Left ventricle myocardium superior (tissue), 1 donor: ENCODE data around the gene RIMBP2. TPM values are rescaled to one million over a fixed set of nuclear protein-coding genes. Genes with fewer than 3 reads are reported as not detected.

ENCODE experiments used
- ATAC-seq: fragments of 200-7000 bp; cut with Tn5 transposase; one replicate; pipeline ENCODE4 v1.9.1; 2020; ENCODE audit warnings: mild to moderate bottlenecking, moderate library complexity
- DNase-seq: peaks from one replicate; pipeline ENCODE4 v3.0.0-alpha.2; 2020
- intact Hi-C: fragments of 100-400 bp; cut with micrococcal nuclease; formaldehyde crosslinking; loops from one replicate; pipeline ENCODE4 v1.11.0; 2022
- total RNA-seq: library from RNA; stranded (reverse); fragmentation: NEBNext Ultra II Directional; extraction: Animal tissue kit (Norgen Biotek cat#: 25700); gene quantifications from one replicate; pipeline ENCODE4 v1.2.1, GENCODE V29; 2021
- donor health status: DM: no; HTN: yes; CAD: no; lungs with severe emphysema.

The RIMBP2 gene
- total RNA-seq, 1 donor from 2014 or later, result 0.40 TPM

DNA sequence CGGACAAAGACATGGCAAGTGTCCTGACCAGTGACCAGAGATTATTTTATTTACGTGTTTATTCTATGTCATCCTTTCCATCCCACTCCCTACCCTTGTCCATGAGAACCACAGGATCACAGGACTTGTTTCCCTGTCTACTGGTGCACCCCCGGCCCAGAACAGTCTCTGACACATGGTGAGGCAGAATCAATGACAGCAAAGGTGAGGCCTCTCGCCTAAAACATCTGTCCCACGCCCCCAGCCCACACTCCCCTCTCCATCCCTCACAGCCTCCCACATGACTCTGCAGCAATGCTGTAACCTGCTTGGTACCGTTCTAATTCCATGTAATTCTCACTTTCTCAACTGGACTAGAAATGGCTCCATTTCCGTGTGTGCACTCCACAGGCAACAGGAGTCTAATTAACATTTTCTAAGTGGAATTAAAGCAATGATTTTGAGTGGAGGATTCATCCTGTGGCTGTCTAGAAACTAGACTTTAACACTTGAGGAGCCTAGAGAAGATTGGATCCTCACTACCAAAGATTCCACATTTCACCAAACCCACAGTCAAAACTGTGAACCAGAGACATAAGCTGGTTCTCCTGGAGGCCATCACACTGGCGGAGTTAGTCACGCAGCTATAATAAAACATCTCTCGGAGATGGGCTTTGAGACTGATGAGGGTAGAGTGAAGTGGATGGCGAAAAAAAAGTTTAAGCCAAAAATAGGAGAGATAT lies 228.3 kb downstream of the RIMBP2 start:
- no peak for DNase-seq
- intact Hi-C loops, result no loop called here
- ATAC-seq, result no peak

DNA sequence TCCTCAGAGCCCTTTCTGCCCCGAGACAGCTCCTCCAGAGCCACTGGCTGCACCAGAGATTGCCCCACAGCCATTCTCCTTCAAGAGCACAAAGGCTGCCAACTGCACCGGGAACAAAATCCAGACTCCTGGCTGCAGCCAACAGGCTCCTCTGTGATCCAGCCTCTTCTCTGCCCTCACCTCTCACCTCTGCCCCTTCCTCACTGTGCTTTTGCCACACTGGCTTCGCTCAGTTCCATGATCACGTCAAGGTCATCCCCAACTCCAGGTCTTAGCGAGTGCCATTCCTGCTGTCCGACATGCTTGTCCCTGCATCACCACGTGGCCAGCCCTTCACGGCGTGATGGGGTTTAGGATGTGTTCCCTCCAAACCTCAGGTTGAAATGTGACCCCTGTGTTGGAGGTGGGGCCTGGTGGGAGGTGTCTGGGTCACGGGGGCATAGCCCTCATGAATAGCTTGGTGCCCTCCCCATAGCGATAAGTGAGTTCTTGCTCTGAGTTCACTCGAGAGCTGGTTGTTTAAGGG lies 229.1 kb downstream of the RIMBP2 start:
- DNase-seq, result no peak
- intact Hi-C loops, result no loop called here
- no peak for ATAC-seq

DNA sequence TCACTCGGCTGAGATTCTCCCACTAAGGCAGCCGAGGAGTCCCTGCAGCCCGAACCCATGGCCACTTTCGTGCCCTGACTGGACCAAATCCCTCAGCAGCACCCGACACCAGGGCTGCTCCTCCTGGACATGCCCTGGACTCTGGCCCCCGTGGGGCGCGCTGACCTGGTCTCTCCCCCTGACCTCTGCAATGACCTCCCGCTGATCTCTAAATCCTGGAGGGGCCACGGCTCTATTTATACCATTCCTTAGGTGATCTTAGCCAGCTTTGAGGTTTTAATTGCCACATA lies 230.0 kb downstream of the RIMBP2 start:
- ATAC-seq, result no peak
- intact Hi-C loops, result no loop called here
- no peak for DNase-seq

DNA sequence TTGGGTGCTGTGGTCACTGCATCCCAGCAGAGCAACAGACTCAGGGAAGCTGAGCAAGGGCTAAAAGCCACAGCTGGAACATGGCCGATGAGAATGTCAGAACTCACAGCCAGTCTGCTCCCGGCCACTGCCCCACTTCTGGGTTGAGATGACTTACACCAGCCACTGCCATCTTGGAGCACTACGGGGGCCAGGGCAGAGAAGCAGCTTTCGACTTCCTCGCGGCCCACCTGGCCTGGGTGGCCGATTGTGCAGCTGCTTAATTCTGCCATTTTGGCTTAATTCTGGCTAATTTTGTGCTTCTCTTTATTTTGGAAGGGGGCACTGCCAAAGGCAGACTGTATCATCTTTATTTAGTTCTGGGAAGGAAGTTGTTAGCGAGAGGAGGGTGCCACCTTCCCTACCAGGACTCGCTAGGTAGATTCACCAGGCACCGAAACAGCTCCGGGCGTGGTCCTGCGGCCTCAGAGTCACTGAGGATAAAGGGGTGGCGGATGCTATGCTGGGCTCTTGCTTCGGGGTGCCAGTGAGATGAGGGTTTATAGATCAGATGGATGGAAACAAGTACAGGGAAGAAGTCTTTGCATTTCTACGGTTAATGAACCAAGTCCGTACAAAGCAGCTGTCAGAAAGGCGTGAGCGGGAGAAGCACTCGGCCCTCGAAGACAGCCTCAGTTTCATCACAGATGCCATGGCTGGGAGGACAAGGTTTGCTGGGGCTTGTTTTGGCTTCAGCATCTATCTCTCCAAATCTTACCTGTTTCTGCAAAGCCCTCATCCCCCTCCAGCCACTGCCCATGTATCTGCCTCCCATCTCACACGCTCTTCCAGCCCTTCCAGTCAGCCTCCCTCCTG lies 230.6 kb downstream of the RIMBP2 start:
- ATAC-seq (no peak), DNase-seq (no peak)
- intact Hi-C loops, result no loop called here

DNA sequence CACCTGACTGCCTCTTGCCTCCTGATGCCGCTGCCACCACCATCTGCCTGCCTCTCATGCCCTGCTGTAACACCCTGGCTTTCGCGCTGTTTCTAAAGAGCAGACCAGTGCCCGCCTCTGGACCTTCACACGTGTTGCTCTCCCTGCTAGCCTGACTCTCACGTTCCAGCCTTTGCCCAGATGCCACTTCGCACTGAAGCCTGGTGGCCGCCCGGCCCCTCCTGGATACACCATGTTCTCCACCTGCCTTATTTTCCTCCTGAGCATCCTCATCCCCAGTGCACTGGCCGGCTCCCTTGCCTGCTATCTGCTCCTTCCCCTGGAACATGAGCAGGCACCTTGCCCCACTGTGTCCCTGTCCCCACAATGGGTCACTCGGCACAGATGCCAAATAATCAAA lies 231.9 kb downstream of the RIMBP2 start:
- intact Hi-C loops, result no loop called here
- ATAC-seq (no peak), DNase-seq (no peak)

DNA sequence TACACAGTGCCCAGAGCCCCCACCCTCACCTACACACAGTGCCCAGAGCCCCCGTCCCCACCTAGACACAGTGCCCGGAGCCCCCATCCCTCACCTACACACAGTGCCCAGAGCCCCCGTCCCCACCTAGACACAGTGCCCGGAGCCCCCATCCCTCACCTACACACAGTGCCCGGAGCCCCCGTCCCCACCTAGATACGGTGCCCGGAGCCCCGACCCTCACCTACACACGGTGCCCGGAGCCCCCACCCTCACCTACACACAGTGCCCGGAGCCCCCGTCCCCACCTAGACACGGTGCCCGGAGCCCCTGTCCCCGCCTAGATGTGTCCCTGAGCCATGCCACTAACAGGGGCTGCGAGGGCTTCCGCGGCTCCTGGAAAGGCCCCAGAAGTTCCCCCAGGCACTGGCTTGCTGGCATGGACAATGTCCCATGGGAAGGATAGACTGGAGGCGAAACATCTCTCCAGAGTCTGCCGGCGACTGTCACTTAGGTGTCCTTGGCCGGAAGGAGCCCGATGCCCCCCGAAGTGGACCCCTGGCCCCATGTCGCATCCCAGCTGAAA lies 232.4 kb downstream of the RIMBP2 start:
- ATAC-seq (no peak), DNase-seq (no peak)
- intact Hi-C loops, result no loop called here

DNA sequence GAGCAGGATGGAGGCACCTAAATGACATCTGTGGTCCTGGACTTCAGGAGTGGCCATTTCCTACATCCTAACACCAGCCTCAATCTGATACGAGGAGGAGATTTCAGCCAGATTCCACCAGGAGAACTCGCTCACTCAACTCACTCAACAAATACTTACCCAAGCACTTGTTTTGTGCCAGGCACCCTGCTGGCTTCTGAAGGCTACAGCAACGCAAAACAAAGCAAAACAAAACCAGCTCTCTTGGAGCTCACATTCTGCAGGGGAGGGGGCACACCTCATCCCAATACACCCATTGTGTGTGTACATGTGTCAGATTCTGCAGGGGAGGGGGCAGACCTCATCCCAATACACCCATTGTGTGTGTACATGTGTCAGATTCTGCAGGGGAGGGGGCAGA lies 233.7 kb downstream of the RIMBP2 start:
- no peak for DNase-seq
- no peak for ATAC-seq
- intact Hi-C loops, result no loop called here

DNA sequence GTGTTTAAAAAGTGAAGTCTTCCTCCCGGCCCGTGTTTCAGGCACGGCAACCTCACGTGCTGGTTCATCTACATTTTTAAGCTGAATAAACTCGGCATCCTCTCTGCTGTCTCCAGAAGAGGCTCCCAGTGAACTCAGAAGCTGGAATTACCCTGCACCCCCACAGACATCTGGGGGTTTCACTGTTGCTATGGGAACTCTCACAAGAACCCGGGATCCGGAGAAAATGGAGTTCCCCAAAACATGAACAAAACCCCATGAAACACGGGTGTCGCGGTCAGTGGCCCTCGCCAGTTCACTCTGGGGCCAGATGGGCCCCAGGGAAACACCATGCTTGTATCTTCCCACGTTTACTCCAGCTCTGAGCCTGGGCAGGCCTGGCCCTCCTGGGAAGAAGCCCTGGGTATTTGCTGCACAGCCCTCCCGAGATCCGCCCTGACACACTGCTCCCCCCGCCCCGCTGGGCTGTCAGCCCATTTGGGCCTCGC lies 234.7 kb downstream of the RIMBP2 start:
- no peak for ATAC-seq
- intact Hi-C loops, result no loop called here
- no peak for DNase-seq

DNA sequence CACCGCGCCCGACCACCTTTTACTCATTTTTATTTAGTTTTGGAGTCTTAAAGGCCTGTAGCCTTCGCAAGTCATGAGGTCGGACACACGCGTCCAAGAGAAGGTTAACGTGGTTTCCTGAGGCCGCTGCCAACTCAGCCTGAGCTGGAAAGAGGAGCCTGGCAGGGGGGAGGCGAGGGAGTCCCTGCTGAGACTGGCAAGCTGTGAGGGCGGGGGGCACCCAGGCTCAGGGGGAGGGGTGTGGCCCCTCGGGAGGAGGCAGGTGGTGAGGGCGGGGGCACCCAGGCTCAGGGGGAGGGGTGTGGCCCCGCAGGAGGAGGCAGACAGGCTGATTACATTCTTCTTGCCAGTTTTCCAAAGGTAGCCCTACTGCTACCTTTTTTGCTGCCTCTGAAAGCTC lies 235.2 kb downstream of the RIMBP2 start:
- no peak for DNase-seq
- intact Hi-C loops, result no loop called here

DNA sequence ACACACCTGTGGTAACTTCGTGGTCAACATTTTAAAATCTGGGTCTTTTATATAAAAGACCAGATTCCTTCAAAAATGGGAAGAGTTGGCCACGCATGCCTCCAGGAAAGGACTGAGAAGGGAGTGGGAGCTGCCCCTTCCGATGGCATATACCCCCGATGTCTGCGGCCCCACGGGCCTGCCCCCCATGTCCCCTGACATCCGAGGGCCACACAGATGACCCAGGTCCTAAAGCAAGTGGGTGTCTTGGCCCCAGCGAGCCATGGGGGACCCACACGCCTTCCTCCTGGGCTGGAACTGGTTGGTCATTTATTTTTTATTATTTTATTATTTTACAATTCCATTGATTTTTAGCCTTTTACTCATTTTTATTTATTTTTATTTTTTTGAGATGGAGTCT lies 235.9 kb downstream of the RIMBP2 start:
- intact Hi-C loops, result no loop called here
- DNase-seq, result no peak
- ATAC-seq, result no peak

More for the DNA sequence above, 235.2 kb downstream of the RIMBP2 start:
- no peak for ATAC-seq

DNA sequence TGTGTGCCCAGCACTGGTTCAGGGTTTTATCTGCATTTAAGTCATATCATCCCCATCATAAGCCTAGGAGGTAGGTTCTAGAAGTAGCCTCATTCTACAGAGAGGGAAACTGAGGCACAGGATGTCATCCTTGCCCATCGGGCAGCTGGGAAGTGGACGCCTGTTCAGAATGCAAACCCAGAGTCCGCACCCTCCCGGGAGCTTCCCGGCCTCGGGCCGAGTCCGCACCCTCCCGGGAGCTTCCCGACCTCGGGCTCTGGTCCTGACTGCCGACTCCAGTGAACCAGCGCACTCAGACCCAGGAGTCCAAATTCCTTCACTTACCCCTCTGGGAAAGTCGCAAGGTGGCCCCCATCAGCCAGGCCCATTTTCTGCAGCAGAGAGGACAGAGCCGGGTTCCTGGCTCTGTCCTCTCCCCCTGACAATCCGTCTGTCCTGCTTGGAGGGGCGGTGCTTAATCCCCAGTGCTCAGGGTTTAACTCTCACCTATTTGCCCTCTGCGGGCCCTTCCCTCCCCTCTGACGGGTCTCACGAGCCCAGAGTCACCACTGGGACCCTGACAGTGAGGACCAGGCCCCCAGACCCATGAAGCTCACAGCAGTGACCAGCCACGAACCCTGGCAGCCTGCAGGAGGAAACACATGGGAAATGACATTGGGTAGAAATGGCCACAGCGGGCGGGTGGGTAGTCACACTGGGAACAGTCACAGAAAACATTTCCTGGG lies 236.5 kb downstream of the RIMBP2 start:
- DNase-seq, result no peak
- ATAC-seq, result no peak
- intact Hi-C loops, result no loop called here

DNA sequence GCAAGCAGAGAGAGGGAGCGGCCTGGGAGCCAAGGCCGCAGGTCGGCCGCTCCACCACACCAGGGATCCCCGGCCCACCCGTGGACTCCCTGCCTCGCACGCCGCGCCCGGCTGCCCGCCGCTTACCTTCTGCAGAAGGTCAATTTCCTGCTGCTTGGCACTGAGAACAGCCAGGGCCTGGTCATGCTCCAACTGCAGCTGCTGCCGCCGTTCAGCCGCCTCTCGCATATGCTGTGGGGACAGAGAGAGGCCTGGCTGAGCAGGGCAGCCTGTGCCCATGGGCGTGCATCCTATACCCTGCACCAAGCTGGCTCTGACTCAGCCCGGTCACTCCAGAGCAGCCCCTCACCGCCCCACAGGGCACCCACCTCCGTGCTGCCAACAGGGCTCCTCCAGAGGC lies 237.3 kb downstream of the RIMBP2 start:
- DNase-seq (no peak), ATAC-seq (no peak)

DNA sequence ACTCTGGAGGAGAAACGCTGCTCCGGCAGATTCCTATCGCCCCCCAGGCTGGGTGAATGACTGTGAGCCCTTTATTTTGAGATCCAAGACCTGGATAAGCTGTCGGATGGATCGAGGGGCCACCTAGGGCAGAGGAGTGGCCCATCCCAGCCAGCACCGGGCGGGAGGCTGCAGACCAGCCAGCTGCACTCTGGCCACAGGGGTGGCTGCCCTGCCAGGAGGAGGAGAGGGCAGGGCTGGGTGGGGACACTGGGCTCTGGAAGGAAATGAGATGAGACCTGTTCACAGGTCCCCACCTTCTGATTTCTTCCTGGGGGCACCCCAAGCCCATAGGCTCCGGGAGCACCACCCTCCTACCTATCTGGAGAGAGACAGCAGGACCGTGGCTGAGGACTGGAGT lies 238.4 kb downstream of the RIMBP2 start:
- DNase-seq, result no peak
- no peak for ATAC-seq
- intact Hi-C loops, result no loop called here

More for the DNA sequence above, 237.3 kb downstream of the RIMBP2 start:
- intact Hi-C loops, result no loop called here

DNA sequence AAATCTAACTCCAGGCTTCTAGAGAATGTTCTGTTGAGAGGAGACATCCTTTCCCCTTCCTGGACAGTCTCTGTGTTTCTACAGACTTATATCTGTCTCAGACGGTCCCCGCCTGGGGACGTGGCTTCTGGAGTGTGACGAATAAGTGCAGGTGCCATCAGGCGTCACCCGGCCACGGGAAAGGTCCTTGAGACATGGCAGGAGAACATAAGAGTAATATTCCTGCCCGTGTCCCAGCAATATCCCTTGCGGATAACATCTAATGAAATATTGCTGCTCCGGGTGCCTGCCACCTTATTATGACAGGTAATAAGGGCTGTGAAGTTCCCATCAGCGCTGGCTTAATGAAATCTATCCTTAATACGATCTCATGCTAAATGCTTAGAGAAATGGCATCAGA lies 238.8 kb downstream of the RIMBP2 start:
- DNase-seq, result no peak
- intact Hi-C loops, result no loop called here
- ATAC-seq, result no peak

DNA sequence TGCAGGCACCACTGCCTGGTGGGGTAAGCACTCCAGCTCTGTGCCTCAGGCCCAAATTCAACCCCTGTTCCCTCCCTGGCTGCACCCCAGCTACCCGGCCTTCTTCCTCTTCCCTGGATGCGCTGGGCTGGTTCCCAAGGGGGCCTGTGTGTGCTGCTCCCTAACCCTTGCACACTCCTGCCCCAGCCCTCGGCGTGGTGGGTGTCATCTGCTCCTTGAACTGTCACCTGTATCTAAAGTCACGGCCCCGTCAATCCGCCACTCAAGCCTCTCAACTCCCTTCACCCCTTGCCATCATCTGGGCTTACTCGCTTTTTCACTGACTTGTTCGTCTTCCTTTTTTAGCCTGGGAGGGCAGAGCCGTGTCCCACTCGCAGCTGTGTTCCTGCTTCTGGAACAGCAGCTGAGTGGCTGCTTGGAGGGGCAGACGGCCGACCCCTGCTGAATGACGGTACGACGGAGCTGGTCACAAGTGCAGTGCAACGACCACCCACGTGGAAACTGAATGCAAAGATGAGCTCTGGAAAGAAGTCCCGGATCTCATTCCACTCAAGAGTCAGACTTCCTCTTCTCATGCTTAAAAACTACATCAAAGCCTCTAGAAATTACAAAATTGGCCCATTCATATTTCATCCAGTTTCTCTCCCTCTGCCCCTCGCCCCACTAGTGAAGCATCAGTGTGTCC lies 239.5 kb downstream of the RIMBP2 start:
- no peak for DNase-seq

DNA sequence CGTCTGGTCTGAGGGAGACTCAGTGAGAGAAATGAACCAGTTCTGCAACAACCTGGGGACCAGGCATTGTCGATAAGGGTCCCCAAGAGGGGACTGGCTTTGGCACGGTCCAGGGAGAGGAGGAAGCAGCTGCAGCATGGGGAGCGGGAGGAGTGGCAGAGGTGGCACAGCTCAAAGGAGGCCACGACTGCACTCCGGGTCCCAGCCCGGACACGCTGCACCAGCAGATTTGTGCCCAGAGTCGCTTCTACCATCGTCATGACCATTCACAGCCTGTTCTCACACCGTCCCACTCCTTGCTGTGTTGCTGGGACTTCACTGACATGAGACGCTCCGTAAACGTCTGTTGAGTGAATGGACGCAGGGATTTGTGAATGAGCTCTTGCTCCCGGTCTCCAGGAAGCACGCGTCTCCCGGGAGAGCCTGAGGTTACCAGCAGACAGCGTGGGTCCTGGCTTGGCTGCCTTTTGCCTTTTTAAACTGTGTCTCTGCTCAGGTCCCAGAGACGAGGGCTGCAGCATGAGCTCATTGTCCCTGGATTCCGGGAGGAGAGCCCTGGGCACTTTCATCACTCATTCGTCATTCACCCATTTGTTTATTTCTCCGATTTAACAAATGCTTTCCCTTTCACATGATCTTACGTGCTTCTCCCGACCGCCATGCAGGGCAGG lies 241.4 kb downstream of the RIMBP2 start:
- intact Hi-C loops, result no loop called here
- DNase-seq, result no peak
- ATAC-seq, result no peak

More for the DNA sequence above, 239.5 kb downstream of the RIMBP2 start:
- intact Hi-C loops, result no loop called here
- ATAC-seq, result no peak

DNA sequence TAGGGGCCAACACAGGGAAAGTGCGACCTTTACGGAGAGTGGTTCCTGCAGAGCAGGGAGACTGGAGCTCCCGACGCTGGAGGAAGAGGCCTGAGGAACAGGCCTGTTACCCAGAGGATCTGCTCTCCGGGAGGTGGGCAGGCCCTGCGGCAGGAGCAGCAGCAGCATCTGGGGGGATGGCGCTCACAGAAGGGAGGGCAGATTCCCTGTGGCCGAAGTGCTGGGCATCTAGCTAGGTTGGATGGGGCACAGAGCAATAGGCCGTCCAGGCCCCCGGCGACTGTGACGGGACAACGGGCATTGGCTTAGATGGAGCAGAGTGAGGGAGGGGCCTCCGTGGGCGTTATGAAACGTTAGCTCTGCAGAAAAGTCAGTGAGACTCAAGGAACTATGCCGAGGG lies 242.8 kb downstream of the RIMBP2 start:
- DNase-seq (no peak), ATAC-seq (no peak)
- intact Hi-C loops, result no loop called here

DNA sequence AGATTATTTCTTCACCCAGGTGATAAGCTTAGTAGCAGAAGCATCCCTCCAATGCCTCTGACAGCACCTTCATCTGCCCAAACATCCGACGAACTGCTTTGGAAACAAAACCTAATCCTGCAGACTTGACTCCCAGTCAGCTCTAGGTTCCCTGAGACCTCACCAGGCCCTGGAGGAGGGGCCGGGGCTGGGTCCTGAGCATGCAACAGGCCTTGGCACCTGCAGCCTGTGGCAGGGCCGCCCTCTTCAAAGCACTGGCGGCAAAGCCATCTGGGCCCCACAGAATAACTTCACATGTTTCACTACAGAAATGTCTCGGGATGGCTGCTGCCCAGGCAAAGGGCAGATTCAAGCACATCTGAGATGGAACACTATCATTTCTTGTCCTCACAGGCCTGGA lies 245.1 kb downstream of the RIMBP2 start:
- no peak for ATAC-seq
- intact Hi-C loops, result no loop called here

DNA sequence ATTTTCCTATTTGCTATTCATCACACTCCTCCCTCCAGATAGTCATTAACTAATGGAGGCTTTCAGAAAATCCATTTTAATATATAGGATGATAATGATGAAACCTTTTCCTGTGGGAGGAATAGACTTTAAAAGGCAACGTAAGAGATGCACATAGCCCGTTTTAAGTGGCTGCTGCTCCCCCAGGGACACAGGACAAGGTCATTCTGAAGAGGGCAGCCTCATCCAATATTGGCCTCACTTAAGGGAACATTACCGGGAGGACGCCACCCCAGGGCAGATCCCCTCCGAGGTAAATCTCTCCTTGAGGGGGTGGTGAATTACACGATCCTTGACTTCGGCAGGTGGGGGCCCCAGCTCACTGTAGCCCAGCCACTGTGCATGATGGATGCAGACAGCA lies 246.5 kb downstream of the RIMBP2 start:
- ATAC-seq, result no peak
- intact Hi-C loops, result no loop called here
- DNase-seq, result peak; percentile 7

More for the DNA sequence above, 245.1 kb downstream of the RIMBP2 start:
- DNase-seq, result no peak
